ENCODE measurements around the gene PPEF2. TPM values are rescaled to one million over a fixed set of nuclear protein-coding genes. Genes with fewer than 3 reads are reported as not detected.

Gene PPEF2
- total and polyA plus RNA-seq, 10 of the 15 experiments (the other 5 are each of a cell fraction or from before 2014, with no cell fraction given) = not detected

GRCh38 chr4:75921910-75922309 is 19.7 kb upstream of the PPEF2 start (continued):
- no peak for TF ChIP-seq REST (IDR thresholded peaks at IDR 0.05; ENCODE audit: low read depth, low read length)
- TF ChIP-seq SRF (IDR thresholded peaks at IDR 0.05; ENCODE audit: low read depth in 2 of 2, low read length in 2 of 2) = no peak
- no peak for TF ChIP-seq RELA (IDR thresholded peaks at IDR 0.05; ENCODE audit: borderline replicate concordance, partially characterized antibody)
- no peak for TF ChIP-seq LARP7 (IDR thresholded peaks at IDR 0.05)
- no peak for TF ChIP-seq PRDM15 (CRISPR knock-in tag; IDR thresholded peaks at IDR 0.05)
- no peak for TF ChIP-seq EED (IDR thresholded peaks at IDR 0.05; ENCODE audit: low read depth)
- TF ChIP-seq RELB (IDR thresholded peaks at IDR 0.05; ENCODE audit: low read depth) = no peak

Data from GM12878 (cell line).